ENCODE data around the gene CHI3L2.

CHI3L2 gene

DNA sequence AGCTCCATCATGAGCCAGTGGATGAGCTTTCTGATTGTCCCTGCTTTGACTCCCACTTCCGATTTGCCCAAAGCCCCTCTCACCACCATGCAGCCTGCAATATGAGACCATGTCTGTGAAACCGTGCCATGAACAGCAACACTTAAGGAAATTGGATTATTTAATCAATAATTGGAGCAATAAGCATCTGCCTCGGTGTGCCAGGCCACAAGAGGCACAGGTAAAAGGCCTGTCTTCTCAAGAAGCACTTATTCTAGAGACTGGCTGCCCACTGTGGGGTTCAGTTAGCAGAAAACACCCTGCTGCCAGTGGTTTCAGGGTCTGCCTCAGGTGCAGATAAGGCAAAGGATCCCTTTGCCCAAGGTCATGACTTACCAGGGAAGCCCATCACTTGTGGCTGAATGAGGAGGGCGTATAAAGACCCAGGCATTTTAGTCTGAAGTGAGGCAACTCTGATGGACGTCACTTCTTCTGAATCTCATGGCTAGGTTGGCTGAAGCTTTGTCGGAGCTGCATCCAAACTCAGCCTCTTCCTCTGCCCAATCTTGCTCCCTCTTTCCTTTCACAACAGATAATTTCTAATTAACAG is 7.1 kb upstream of the CHI3L2 start:
- DNase-seq (ENCODE audit: low read depth in 2 of 2) = no peak

GRCh38 chr1:111221276-111221632 is 6.3 kb upstream of the CHI3L2 start:
- no peak for DNase-seq (ENCODE audit: low read depth in 2 of 2)

- DNase-seq (ENCODE audit: low read depth in 2 of 2) = peak in 1 of 2 experiments; percentile 37
Observed at GRCh38 chr1:111221633-111222291, 5.8 kb upstream of the CHI3L2 start.

DNA sequence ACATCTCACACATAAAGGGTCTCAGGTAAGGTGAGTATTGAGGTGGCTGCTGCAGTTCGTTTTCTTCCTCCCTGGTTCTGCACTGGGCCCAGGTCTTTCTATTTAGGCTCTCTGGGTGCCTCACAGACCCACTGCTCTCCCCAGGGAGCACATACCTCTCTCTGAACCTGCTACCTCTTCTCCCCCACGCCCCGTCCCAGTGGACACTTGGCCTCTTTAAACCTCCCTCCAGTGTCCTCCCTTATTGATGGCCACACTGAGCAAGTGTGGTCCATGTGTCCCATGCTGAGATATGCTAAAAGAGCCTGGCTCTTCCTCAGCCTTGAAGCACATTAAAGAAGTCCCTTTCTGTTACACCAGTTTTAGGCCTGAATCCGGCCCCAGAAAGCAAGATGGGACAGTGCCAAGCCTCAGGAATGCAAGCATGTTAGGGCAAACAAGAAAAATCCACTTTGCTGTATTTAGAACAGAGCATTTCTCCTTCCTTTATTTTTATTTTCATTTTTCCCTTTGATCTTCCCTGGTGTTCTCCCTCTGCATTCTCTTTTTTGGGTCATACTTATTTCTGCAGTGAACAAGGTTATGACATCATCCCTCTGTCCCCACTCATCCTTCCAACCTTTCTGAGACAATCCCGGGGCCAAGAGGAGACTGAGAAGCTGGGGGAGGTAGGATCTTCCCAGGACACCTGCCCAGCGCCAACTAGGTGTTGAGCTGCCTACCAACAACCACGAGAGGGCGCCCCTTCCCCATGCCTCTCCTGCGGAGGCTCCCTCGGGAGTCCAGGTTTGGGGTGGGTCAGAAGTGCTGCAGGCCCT is 5.0 kb upstream of the CHI3L2 start:
- DNase-seq (ENCODE audit: low read depth in 2 of 2) = peak; percentile 51 to 74

DNA sequence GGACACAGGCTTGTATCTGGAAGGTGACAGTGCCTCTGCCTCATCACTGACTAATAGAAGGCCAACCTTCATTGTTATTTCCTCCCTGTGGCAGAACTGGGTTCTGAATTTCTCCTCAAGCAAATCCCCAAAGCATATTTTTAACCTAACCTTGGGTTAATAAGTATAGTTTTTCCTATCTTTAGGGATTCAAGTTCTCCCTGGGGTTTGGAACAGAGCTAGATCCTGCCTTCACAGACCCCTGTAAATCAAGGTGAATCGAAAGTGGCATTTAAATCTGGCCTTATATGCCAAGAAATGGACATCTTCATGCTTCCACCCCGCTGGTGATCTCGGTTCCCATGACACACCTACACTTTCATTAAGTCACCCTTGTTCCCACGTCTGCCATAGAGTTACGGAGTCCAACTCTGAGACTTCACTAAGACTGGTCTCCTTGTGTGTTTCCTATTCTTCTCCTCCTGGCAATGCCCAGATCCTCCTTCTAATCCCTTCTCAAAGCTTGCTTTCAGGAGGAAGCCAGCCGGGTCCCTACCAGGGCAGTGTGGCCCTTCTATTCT is 4.3 kb upstream of the CHI3L2 start:
- no peak for DNase-seq (ENCODE audit: low read depth in 2 of 2)

DNA sequence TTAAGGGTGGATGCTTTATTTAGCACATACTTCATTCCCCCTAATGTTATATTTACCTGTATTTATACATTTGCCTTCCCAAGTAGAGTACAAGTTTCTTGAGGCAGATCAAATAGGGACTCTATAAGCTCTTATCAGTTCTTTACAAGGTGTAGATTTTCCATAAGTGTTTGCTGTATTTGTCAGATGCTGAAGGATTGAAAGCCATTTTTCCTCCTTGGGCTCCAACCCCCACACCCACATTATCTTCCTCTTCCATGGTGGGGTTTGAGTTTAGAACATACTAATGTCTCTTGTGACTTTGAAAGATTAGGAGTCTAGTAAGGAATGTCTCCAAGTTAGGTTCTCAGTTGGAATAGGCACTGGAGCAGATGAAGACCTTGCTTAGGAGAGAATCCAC is 2.4 kb upstream of the CHI3L2 start:
- DNase-seq (ENCODE audit: low read depth in 2 of 2) = no peak

GRCh38 chr1:111225717-111226400 is 1.7 kb upstream of the CHI3L2 start:
- no peak for DNase-seq (ENCODE audit: low read depth in 2 of 2)

DNA sequence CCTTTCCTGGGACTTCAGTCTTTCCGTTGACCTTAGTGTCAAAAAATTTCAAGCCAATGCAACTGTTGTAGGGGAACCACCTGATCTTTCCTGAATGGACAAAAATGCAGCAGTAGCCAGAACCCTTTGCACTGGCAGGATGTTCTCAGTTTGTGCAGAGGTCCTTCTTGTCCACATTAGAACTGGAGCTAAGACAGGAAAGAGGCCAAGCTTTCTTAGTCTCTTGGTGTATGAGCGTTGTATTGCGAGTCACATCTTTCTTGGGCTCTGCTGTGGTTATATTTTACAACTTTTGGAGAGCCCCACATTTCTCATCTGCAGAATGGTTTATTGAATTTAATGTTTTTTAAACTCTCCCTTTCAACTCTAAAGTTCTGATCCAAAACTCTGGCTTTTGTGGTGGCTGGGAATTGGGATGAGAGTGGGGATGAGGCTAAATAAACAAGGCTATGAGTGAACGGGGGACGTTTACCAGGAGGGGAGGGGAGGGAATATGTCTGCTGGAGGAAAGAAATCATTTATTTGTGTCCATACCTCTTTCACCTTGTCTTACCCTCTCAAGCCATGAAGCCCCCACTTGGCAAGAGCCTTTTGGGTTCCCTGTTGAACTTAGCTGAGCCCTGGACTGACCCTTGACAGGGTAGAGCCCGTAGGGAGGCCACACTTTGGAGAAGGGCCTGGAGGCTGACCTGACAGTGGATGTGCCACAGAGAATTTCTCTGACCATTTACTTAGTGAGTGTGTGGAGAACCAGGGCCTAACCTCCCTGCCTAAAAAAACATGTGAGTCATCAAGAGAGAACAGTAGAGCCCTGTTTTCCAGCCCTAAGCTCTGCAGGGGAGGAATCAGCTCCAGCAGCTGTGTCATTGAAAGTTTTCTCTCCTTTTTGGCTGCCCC is 586 bp downstream of the CHI3L2 start:
- DNase-seq (ENCODE audit: low read depth in 2 of 2) = no peak

DNA sequence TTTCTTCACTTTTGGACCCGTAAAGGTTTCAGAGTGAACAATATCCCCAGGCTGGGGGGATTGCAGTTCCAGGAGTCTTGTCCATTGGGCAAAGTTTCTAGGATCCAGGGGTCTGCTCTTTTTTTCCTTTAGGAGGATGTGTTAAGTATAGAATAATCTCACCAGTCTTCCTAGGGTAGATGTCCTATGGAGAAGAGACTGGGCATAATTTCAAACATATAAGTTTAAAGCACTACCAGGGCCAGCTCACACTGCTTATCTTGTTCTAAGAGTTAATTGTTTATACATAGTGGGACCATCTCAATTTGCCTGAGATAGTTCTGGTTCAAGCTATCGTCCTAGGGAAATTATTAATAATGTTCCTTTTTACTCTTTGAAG is 1.2 kb downstream of the CHI3L2 start:
- DNase-seq (ENCODE audit: low read depth in 2 of 2) = no peak

- no peak for DNase-seq (ENCODE audit: low read depth in 2 of 2)
Observed at GRCh38 chr1:111232134-111232533, 4.6 kb downstream of the CHI3L2 start.

GRCh38 chr1:111234258-111234657 is 6.7 kb downstream of the CHI3L2 start:
- DNase-seq (ENCODE audit: low read depth in 2 of 2) = no peak

- no peak for DNase-seq (ENCODE audit: low read depth in 2 of 2)
Observed at GRCh38 chr1:111234866-111235265, 7.4 kb downstream of the CHI3L2 start.

DNA sequence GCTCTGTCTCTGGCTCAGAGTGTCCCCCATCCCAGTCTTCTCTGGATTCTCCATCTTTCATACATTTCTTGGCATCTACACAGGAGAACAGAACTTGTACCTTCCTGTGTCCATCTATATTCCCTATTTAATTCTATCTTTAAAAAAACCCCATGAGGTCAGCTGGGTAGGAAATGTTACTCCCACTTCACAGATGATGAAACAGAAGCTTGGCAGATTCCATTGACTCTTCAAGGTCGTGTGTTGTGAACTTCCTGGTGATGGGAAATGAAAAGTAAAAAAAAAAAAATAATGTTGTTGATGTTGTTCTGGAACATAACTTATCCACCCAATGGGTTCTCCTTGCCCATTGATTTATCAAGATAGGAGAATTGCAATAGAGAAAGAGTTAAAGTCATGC is 8.9 kb downstream of the CHI3L2 start:
- no peak for DNase-seq (ENCODE audit: low read depth in 2 of 2)

- no peak for DNase-seq (ENCODE audit: low read depth in 2 of 2)
Observed at GRCh38 chr1:111236806-111237205, 9.3 kb downstream of the CHI3L2 start.

DNA sequence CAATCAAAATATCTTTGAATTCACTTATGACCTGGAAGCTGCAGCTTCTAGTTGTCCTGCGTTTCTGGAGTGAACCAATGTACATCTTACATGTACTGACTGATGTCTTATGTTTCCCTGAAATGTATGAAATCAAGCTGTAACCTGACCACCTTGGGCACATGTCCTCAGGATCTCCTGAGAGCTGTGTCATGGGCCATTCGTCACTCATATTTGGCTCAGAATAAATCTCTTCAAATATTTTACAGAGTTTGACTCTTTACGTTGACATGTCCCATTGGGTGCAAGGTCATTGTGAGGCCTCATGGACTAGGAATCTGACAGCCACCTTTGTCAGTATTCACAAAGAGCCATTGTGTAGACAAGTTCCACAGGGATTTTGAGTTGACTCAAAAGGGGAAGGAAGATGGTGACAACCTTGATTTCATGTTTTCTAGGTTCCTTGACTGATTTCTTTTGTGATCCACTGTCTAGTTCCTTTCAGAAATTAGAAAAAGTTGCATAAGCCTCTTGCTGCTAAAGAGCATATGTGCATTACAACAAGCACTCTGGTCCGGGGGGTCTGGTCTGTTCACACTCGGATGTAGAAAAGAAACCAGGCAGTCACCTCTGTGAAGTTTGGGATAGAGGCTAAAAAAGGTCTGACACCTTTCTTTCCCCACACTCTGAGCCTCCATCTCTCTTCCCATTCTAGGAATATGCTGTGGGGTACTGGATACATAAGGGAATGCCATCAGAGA is 10.7 kb downstream of the CHI3L2 start:
- DNase-seq (ENCODE audit: low read depth in 2 of 2) = no peak

- DNase-seq (ENCODE audit: low read depth in 2 of 2) = no peak
Observed at GRCh38 chr1:111241797-111242196, 14.3 kb downstream of the CHI3L2 start.

DNA sequence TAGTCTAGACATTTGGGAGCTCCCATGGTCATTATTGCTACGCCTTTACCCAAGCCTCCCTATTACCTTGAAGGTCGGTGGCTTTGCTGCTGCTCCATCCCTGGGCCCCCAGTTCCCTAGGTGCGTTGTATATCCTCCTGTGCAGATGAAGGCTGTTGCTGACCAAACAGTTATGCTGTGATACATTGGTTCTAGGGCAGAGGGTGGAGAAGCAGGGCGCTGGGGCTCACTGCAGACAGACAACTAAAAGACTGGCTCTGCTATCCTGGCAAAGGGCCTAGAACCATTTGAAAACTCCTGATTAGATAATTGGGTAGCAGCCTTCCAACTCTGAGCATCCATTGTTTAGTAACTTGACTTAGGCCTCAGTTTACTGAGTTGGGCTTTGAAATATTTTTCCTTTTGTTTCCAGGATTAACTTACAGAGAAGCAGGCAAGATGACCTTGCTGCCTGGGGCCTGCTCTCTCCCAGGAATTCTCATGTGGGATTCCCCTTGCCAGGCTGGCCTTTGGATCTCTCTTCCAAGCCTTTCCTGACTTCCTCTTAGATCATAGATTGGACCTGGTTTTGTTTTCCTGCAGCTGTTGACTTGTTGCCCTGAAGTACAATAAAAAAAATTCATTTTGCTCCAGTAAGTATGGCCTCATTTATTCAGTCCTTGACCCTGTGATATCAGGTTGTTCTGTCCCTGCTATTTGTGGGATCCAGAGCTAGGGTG is 15.5 kb downstream of the CHI3L2 start:
- no peak for DNase-seq (ENCODE audit: low read depth in 2 of 2)

GRCh38 chr1:111247125-111247838 is 19.8 kb downstream of the CHI3L2 start:
- no peak for DNase-seq (ENCODE audit: low read depth in 2 of 2)

DNA sequence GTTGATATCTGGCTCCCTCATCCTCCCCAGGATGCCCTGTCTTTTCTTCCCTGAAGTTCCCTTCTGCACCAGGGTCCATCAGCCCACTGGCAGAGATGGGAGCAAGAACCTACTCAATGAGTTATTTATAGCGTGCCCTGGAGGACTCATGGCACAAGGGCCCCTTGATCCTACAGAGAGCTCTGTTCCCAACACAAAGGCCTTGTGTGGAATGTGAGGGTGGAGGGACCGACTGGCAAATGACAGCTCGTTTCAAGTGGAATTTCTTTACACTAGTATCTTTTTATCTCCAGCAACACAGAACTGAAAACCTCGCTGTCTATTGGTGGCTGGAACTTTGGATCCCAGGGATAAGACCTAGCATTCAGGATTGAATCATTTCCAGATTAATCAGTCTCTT is 22.4 kb downstream of the CHI3L2 start:
- DNase-seq (ENCODE audit: low read depth in 2 of 2) = no peak

All from stimulated activated CD4-positive, alpha-beta T cell treated with anti-CD3 and anti-CD28 coated beads, Interleukin-12 subunit alpha, Interleukin-12 subunit beta, amount 100 ng/mL, for 24 hours (primary cell).